Cardiac septum (tissue), 1 donor: ENCODE data around the gene FAM53A. TPM values are rescaled to one million over a fixed set of nuclear protein-coding genes. Genes with fewer than 3 reads are reported as not detected.
A peak's percentile ranks its signal among the peaks of the same experiment; 100 is the strongest.
"Not testable (repeated sequence)": the region's sequence is repeated elsewhere in the genome, so short reads cannot be mapped to it uniquely, and the experiment has no call there.

Experiments used
- DNase-seq: peaks from one replicate; pipeline ENCODE4 v3.0.0-alpha.2; 2020; ENCODE audit warnings: low spot score
- intact Hi-C: fragments of 100-400 bp; cut with DNase I; formaldehyde crosslinking; loops from one replicate; pipeline ENCODE4 v1.14.0; 2022
- total RNA-seq: library from RNA; stranded (reverse); fragmentation: NEBNext Ultra II Directional; extraction: Animal tissue kit (Norgen Biotek cat#: 25700); gene quantifications from one replicate; pipeline ENCODE4 v1.2.1, GENCODE V29; 2021
- donor health status: DM: no; HTN: no; CAD: no.

Gene FAM53A
- total RNA-seq, 1 donor from 2014 or later: 1.00 TPM

GRCh38 chr4:1718095-1718850, 34.2 kb upstream of the FAM53A start:
- intact Hi-C loops: no loop called here
- no peak for DNase-seq

- no peak for DNase-seq
- intact Hi-C loops: no loop called here
Measured at GRCh38 chr4:1717129-1718094, 33.3 kb upstream of the FAM53A start.

- intact Hi-C loops: no loop called here
- no peak for DNase-seq
Measured at GRCh38 chr4:1716065-1716945, 32.2 kb upstream of the FAM53A start.

- DNase-seq: no peak
- intact Hi-C loops: no loop called here
Measured at GRCh38 chr4:1715002-1715758, 31.1 kb upstream of the FAM53A start.

- intact Hi-C loops: loop anchor here (5.0 kb wide), 1 partner anchor 367 kb away; the partner anchor contains the start of gene UVSSA
- no peak for DNase-seq
Measured at GRCh38 chr4:1714303-1715001, 30.3 kb upstream of the FAM53A start.

GRCh38 chr4:1713003-1713851, 29.1 kb upstream of the FAM53A start:
- intact Hi-C loops: loop anchor here (5.0 kb wide), 1 partner anchor 366 kb away; the partner anchor contains the start of gene UVSSA
- DNase-seq: no peak

GRCh38 chr4:1712216-1713002, 28.3 kb upstream of the FAM53A start, which contains the start of gene SLBP:
Gene SLBP (minus strand): TSS chr4:1712319. CDS start chr4:1712188, 131 bp downstream.
- peak; percentile 98 for DNase-seq
- intact Hi-C loops: loop anchor here (1.0 to 5.0 kb wide), 2 partner anchors 9 to 365 kb away; partner anchors contain the start of genes TACC3, TMEM129 and UVSSA

GRCh38 chr4:1711571-1712215, 27.6 kb upstream of the FAM53A start:
- peak; percentile 87 for DNase-seq
- intact Hi-C loops: loop anchor here (1.0 to 5.0 kb wide), 2 partner anchors 10 to 364 kb away; partner anchors contain the start of genes TACC3, TMEM129 and UVSSA

- intact Hi-C loops: loop anchor here (5.0 kb wide), 1 partner anchor 364 kb away; the partner anchor contains the start of gene UVSSA
- no peak for DNase-seq
Measured at GRCh38 chr4:1711055-1711570, 27.0 kb upstream of the FAM53A start.

- intact Hi-C loops: no loop called here
- DNase-seq: no peak
Measured at GRCh38 chr4:1708581-1708980, 24.5 kb upstream of the FAM53A start.

- intact Hi-C loops: no loop called here
- DNase-seq: no peak
Measured at GRCh38 chr4:1706358-1706757, 22.2 kb upstream of the FAM53A start.

- intact Hi-C loops: no loop called here
Measured at GRCh38 chr4:1705732-1706131, 21.6 kb upstream of the FAM53A start.

GRCh38 chr4:1703867-1704266, 19.8 kb upstream of the FAM53A start:
- intact Hi-C loops: no loop called here
- no peak for DNase-seq

More at GRCh38 chr4:1705732-1706131, 21.6 kb upstream of the FAM53A start:
- DNase-seq: no peak

GRCh38 chr4:1701671-1702070, 17.6 kb upstream of the FAM53A start:
- DNase-seq, intact Hi-C loops: not testable (repeated sequence)

- DNase-seq: no peak
- intact Hi-C loops: no loop called here
Measured at GRCh38 chr4:1695913-1696312, 11.8 kb upstream of the FAM53A start.
